ENCODE results near the gene TTC1. TPM values are rescaled to one million over a fixed set of nuclear protein-coding genes. Genes with fewer than 3 reads are reported as not detected.

The TTC1 gene
- total RNA-seq, 1 donor from 2014 or later: 67.7 TPM

Other genes starting within 250 kb of the TTC1 start
- 4.9 TPM for gene ADRA1B, start 92.7 kb upstream of the TTC1 start, total RNA-seq
- 11.7 TPM for gene PWWP2A, start 110.3 kb downstream of the TTC1 start, total RNA-seq
- not detected for gene FABP6, start 220.4 kb downstream of the TTC1 start, total RNA-seq

Data from cardiac septum (tissue), 1 donor.